Activated CD4-positive, CD25-positive, alpha-beta regulatory T cell (primary cell): ENCODE data around the gene DEDD.

Experiments used
- DNase-seq, 4 experiments: peaks; one replicate each; lab custom pipeline; 2025; lab: John Stamatoyannopoulos, UW

Gene DEDD

DNA sequence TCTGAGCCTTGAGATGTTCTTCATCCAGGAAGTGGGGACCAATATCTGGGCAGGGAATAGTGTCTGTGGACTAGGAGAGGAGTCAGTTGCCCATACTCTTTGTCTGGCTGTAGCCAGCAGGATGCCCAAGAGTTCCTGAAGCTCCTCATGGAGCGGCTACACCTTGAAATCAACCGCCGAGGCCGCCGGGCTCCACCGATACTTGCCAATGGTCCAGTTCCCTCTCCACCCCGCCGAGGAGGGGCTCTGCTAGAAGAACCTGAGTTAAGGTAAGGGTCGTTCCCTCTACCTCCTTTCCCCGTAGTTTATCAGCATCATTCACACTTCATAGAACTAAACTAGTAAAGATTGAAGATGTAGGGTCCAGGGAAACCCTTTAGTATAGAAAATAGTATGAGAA, 30.3 kb upstream of the DEDD start:
- no peak for DNase-seq

DNA sequence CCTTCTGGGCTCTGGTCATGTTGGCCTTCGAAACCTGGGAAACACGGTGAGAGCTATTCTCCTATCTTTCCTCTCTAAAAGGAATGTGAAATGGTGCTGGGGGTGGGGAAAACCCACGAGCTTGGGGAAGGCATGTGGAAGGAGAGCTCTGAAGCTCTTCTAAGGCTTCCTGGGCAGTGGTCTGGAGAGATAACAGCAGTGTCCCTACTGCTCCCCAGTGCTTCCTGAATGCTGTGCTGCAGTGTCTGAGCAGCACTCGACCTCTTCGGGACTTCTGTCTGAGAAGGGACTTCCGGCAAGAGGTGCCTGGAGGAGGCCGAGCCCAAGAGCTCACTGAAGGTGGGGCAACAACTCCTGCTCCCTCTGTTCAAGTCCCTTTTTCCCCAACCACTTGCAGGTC, 29.6 kb upstream of the DEDD start:
- DNase-seq = no peak

DNA sequence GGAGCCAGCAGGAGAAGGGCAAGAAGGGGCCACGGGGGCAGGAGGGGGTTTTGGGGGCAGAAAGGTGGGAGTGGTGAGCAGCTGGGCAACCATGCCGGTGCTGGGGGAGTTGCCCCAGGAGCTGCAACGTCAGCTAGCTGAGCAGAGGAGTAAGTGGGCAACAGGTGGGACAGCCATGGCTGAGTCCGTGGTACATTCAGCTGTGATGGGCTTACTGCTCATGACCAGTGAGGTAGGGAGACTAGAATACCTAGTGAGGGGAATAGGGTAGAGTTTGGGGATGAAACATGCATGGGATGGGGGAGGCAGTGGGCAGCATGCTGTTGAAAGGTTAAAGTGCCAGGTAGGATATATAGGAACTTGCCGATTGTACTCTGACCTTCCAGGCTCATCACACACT, 29.2 kb upstream of the DEDD start:
- DNase-seq = no peak

DNA sequence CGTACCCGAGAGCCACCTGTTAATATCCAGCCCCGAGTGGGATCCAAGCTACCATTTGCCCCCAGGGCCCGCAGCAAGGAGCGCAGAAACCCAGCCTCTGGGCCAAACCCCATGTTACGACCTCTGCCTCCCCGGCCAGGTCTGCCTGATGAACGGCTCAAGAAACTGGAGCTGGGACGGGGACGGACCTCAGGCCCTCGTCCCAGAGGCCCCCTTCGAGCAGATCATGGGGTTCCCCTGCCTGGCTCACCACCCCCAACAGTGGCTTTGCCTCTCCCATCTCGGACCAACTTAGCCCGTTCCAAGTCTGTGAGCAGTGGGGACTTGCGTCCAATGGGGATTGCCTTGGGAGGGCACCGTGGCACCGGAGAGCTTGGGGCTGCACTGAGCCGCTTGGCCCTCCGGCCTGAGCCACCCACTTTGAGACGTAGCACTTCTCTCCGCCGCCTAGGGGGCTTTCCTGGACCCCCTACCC, 28.2 kb upstream of the DEDD start:
- DNase-seq = no peak

DNA sequence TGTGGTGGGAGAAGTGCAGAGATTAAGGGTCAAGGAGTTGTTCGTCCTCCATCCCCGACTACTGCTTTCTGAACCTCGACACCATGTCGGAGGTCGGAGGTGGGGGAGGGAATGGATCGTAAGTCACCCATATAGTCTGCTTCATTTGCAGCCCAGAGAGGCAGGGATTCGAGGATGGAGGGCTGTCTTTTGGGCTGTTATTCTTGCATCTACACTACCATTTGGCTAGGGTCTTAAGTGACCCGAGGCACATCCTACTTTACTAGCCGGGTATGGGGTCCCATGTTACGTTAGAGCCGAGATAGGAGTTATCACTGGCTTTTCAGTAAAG, 27.4 kb upstream of the DEDD start:
- DNase-seq = no peak

DNA sequence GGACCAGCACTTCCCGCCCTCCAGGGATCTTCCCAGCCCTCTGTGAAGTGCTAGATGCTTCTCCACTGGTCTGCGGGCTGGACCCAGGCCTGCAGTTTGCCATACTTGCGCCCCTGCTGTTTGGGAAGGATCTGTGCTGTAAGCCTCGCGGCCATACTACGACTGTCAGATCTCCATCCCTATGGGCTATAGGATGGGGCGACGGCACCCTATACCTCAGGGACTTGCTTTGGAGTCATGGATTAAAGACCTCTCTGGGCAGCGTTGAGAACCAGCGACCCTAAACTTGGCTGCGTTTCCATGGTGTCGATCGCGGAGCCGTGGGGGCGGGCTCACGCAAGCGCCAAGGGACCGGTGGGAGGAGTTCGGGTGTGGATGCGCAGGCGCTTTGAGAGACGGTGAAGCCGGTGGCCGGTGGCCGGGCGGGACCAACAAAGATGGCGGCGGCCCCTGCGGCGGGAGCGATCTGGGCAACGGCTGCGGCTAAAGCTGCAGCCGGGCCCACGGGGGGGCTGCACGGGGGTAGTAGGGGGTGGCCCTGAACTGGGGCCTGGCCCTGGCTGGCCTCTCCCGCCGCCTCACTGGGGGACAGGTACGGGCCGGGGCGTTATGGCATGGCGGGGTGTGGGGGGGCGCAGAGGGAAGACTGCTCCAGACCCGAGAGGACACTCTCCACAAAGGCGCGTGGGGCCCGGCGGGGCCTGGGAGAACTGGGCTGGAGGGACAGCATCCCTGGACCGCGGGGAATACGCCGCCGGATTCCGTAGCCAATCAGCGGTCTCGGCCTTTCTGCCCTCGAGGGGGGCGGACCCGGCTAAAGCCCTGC, 26.8 kb upstream of the DEDD start, which contains the start of gene USP21:
USP21 (plus strand) TSS at position 414 of the 826 bp plus-strand sequence. CDS start 1,141 bp downstream, outside the sequence.
- peak; percentile 81 to 88 (median 84) for DNase-seq

DNA sequence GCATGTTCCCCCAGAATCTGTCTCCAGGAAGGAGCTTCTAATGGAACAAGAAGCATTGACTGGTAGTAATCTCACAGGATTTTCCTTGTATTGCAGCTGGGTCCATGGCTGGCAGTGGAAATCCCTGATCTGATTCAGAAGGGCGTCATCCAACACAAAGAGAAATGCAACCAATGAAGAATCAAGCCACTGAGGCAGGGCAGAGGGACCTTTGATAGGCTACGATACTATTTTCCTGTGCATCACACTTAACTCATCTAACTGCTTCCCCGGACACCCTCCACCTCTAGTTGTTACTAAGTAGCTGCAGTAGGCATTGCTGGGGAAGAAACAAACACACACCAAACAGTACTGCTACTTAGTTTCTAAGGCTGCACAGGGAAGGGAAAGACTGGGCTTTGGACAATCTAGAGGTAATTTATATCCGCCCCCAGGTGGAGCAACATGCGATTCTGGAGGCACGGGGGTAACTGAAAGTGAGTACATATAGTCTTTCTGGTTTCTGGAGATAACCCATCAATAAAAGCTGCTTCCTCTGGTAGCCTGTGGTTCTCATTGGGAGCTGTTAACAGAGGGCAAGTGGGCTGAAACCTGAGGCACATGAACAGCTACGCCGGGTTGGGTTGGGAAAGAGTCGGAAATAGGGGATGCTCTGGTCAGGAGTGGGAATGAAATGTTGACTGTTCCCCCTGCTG, 26.0 kb upstream of the DEDD start:
- no peak for DNase-seq

DNA sequence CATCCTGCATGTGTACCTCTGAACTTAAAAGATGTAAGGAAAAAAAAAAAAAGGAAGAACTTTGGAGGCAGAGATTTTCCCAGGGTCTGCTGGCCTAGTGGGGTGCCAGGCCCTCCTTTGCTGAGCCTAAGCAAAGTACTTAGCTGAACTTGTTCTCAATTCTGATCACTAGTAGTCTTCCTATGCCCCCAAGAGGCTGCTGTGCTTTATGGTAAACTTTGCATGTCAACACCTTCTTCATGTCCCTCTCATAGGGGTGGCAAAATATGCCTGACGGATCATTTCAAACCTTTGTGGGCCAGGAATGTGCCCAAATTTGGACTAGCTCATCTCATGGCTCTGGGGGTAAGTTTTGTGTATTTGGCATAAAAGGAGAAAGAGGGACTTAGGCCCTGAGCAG, 25.4 kb upstream of the DEDD start:
- DNase-seq = no peak

DNA sequence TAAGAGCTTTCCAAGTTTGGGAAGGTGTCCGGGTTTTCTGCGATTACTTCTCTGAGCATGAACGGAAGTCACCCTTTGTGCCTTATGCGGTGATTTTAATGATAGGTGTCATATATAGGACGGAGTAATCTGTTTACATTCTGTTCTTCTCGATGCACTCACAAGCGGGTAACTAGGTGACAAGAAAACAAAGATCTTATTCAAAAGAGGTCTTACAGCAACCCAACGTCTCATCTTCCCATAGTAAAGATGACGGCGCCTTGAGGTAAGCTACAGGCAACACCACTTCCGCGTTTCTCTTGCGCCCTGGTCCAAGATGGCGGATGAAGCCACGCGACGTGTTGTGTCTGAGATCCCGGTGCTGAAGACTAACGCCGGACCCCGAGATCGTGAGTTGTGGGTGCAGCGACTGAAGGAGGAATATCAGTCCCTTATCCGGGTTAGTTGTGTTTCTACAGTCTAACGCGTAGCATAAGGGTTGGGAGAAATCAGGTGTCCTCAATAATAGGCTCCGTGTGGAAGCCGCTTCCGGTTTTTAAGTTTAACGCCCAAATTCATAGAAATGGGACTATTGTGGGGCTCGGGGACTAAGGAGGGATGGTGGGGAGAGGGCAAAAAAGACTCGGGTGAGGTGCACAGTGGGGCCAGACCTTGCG, 21.3 kb upstream of the DEDD start, which contains the start of gene UFC1:
UFC1 (plus strand) TSS at position 297 of the 656 bp plus-strand sequence; CDS start at position 317, 20 bp downstream.
- DNase-seq = peak; percentile 41 to 61 (median 58)

DNA sequence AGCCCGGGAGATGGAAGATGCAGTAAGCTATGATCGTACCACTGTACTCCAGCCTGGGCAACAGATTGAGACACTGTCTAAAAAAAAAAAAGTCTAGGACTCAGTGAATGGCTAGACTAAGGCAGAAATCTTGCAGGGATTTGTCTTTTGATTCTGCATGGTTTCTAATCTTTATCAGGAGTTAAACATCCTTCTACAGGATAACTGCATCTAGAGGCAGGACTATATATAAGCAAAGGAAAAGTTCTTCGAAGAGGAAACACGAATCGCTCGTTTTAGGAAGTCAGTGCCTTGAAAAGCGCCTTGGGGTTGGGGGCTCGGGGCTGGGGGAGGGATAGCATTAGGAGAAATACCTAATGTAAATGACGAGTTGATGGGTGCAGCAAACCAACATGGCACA, 20.7 kb upstream of the DEDD start:
- DNase-seq = no peak

DNA sequence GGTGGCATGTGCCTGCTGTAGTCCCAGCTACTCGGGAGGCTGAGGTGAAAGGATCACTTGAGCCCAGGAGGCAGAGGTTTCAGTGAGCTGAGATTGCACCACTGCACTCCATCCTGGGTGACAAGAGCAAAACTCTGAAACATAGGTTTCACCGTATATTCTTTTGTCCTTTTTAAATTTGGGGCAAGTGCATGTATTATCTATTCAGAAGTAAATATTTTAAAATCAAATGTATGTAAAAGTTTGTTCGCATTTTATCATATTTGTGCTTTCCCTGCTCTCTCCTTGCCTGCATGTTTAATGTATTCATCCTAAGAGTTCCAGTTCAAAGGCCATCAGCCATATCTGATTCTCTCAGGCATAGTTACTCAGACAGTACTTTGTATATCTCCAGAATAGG, 13.4 kb upstream of the DEDD start:
- no peak for DNase-seq

DNA sequence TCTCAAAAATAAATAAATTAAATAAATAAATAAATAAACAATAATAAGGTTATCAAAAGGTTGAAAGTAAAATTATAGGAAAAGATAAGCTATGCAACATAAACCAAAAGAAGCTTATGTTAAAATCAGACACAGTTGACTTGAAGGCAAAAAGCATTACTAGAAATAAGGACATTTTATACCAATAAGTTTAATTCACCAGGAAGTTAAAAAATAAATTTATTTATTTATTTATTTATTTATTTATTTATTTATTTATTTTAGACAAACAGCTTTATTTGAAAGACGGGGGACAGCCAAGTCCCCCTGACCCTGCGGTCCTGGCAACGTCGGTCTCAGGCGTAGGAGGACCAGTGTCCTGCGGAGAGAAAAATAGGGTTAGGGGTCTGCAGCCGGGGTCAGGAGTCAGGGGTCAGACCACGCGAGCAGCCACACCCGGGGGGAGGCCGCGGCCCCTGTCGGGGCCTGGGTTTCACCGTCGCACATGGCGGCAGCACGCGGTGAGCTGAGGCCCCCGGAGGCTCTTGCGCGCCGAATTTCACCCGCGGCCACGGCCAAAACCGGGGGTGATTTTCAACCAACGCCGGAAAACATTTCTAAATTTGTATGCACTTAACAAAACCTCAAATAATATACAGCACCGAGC, 8.4 kb upstream of the DEDD start:
- no peak for DNase-seq

DNA sequence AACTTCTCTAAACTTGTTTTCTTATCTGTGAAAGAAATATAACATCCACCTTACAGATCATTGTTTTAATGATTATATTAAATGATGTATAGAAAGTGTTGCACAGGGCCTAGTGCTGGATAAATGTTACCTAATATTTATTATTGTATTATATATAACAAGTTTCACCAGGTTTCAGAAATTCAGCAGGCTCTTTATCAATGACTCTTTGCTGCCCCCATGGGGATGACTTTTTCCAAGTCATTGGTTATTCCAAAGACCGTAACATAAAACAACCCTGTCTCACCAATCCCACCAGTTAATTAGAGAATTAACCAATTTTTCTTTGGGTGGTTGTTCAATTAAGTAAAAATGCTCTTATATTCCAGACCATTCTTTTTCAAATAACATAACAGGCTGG, 7.3 kb upstream of the DEDD start:
- DNase-seq = peak in 2 of 4 experiments; percentile 13 to 16

DNA sequence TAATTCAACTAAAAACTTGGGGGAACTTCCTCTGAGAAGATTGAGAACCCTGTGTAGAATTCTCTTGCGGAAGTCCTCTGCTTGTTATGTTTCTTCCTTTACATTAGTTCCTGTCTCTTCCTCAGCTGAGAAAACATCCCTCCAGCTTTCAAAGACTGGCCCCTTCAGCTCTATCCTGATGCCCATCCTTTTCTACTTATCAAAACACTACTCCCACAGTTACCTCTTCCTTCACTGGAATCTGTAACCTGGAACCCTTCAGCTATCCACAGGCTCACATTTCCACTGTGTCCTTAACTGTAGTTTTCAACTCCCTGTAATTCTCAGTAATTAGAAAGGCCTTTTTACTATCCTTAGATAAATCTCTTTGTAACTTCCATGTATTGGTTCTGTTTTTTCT, 6.0 kb upstream of the DEDD start:
- DNase-seq = no peak

DNA sequence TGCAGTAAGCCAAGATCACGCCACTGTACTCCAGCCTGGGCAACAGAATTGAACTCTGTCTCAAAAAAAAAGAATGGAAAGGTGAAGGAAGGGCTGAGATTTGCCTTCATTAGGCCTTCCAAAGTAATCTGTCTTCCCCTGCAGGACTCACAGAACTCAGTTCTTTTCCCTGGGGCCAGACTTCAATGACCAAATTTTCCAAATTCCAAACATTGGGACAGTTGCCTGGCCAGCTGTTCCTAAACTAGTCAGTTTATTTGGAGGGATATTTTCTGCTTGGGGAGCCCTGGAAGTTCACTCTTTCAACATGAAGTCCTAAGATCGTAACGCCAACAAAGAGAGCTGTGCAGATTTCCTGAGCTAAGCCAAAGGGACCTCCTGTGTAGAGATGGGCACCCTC, 5.4 kb upstream of the DEDD start:
- no peak for DNase-seq

DNA sequence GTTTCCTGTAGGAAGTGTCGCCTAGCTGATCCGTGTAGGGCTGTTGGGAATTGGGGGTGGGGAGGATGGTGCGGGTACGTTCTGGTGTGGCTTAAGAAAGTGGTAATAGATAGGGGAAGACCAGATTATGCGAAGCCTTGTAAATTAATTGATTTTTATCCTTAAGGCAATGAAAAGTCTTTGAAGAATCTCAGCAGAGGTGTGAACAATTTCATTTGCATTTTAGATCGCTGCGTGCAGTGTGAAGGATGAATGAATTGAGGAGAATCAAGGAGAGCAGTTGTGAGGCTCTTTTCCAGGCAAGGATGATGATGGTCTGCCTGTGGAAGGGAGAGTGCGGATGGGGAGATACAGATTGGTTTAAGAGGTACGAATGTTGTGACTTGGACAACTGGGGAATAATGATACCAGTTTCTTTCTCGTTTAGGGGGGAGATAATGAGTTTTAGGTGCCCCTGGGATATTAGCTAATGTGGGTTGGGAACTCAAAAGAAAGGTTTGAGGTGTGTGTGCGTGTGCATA, 813 bp upstream of the DEDD start:
- no peak for DNase-seq

DNA sequence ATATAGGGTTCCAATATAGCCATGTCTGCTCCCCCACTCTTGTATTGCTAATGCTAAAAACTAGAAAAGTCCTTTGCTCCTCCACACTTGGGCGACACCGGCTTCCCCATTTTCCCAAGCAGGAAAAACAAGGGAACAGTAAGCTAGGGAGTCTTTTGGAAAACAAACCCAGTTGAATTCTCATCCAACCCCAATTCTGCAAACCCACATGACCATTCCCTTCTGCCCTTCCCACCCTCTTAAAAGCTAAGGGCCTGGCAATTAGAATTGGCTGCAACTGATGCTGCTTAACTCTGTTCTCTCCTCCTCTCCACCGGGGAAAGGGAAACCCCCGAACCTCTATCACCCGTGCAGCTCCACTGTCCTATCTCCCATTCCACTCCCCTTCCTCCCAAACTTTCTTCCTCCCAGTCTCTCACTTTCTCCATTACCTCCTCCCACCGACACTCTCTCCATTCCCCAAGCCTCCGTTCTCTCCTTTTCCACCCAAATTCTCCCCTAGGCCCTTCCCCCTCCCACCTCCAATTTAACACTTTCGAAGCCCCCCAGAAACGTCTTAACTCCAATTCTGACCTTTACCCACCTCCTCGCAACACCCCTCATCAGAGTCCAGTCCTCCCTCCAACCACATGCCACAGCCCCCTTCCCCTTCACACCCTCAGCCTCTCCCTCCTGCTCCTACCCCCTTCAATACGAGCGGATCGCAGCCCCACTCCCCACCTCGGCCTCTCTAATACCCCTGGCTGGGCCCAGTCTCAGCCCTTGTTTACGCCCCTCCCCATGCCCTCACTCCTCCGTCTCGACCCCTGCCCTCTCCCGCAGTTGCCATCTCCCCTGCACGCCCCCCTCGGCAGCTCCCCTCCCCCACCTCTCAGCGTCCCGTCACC, 701 bp downstream of the DEDD start:
- no peak for DNase-seq

DNA sequence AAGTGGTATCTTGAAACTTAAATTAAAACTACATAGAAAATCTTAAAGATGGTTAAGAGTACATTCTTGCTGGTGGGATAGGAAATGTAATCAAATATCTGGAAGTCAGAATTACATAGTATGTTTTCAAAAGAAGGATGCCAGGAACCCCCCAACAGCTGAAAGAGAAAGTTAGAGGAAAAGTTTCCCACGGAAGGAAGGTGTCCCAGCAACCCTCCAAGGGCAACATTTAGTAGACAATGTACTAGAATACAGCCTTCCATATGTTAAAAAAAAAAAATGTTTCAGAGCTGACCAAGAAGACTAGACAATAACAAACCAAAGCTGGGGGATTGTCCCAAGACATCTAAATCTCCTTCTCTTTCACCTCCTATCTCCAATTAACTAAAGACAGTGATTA, 2.2 kb downstream of the DEDD start:
- DNase-seq = no peak

DNA sequence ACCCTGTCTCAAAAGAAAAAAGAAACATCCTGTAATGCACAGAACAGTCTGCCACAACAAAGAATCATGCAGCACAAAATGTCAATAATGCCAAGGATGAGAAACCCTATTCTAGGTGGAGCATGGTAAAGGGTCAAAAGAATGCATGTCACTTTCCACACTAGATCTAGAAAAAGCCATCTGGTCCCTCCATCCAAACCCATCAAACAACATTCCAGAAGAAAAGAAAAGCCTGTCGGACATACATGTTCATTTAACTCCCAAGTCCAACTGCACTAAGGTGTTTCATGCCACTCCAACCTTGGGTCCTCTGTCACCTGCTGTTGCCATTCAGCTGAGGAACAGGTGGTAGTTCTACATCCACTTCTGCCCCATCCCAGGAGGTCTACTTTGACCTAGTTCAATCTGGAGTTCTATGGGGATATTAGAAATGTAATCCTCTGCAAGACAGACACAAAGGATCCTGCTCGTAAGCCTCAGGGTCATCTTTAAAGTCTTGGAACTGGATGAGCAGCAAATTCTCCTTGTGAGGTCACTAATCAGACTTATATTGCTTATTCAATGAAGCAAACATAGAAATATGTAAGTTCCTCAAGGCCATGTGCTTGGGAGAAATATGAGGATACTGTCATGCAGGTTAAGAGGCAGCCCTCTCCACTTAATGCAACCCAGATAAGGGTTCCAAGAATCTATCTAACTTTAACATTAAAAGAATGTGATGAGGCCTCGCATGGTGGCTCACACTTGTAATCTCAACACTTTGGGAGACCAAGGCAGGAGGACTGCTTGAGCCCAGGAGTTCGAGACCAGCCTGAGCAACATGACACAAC, 3.7 kb downstream of the DEDD start:
- no peak for DNase-seq

DNA sequence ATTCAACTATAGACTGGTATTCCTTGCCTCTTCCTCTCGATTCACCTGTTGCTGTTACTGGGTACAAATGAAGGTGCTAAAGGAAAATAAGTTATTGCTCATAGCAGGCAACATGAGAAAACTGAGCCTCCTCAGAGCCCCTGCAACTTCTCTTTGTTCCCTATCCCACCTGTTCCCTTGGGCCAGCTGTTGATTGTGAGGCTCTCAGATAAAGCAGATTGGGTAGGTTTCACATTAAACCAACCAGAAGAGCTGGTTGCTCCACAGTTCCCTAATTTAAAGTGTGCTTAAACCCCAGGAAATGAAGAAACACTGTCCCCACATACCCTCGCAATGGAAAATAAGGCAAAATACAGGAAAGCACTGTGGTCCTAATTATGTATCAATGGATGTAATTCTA, 4.8 kb downstream of the DEDD start:
- DNase-seq = no peak
